Right lung (tissue), 5 donors: ENCODE measurements around the gene HEBP1. TPM values are rescaled to one million over a fixed set of nuclear protein-coding genes. Genes with fewer than 3 reads are reported as not detected.

ENCODE experiments used
- DNase-seq, 2 donors: peaks; one replicate each; pipeline ENCODE4 v3.0.0-alpha.2; 2013
- polyA plus RNA-seq, 5 donors: library from polyadenylated mRNA; unstranded; fragments of 120-200 nt; gene quantifications; one replicate each; pipeline versions ENCODE4 v1.2.1 to v1.2.3, GENCODE V29; 2013; ENCODE audit warnings: inconsistent platforms in 1 of 5, low replicate concordance in 1 of 5; ENCODE audit not compliant: insufficient read length in 5 of 5, insufficient read depth in 1 of 5

HEBP1 gene
- polyA plus RNA-seq, 5 donors, result 55.0 to 72.9 (median 63.6) TPM

- no peak for DNase-seq
Observed at GRCh38 chr12:12993367-12993766, 6.7 kb downstream of the HEBP1 start.

- DNase-seq, result peak; percentile 62 to 84
Observed at GRCh38 chr12:12992418-12993130, 7.5 kb downstream of the HEBP1 start.

- DNase-seq, result no peak
Observed at GRCh38 chr12:12990700-12991468, 9.2 kb downstream of the HEBP1 start.

GRCh38 chr12:12987421-12987820 is 12.6 kb downstream of the HEBP1 start:
- DNase-seq, result no peak

GRCh38 chr12:12986775-12987331 is 13.2 kb downstream of the HEBP1 start:
- no peak for DNase-seq

- DNase-seq, result no peak
Observed at GRCh38 chr12:12985817-12986408, 14.2 kb downstream of the HEBP1 start.

- DNase-seq, result no peak
Observed at GRCh38 chr12:12984149-12984548, 15.9 kb downstream of the HEBP1 start.

- DNase-seq, result no peak
Observed at GRCh38 chr12:12983420-12984035, 16.5 kb downstream of the HEBP1 start.

GRCh38 chr12:12982331-12982730 is 17.7 kb downstream of the HEBP1 start:
- DNase-seq, result no peak

- peak in 1 of 2 donors; percentile 27 for DNase-seq
Observed at GRCh38 chr12:12979731-12980259, 20.3 kb downstream of the HEBP1 start.

- DNase-seq, result no peak
Observed at GRCh38 chr12:12979126-12979525, 20.9 kb downstream of the HEBP1 start.

GRCh38 chr12:12977231-12977630 is 22.8 kb downstream of the HEBP1 start:
- DNase-seq, result no peak

GRCh38 chr12:12976366-12976765 is 23.7 kb downstream of the HEBP1 start:
- DNase-seq, result no peak

- no peak for DNase-seq
Observed at GRCh38 chr12:12975322-12976077, 24.6 kb downstream of the HEBP1 start.

GRCh38 chr12:12974211-12974610 is 25.9 kb downstream of the HEBP1 start:
- no peak for DNase-seq

- no peak for DNase-seq
Observed at GRCh38 chr12:12973019-12973418, 27.0 kb downstream of the HEBP1 start.

GRCh38 chr12:12965836-12966235 is 34.2 kb downstream of the HEBP1 start:
- no peak for DNase-seq

GRCh38 chr12:12964255-12964654 is 35.8 kb downstream of the HEBP1 start:
- DNase-seq, result no peak

GRCh38 chr12:12960639-12961209 is 39.3 kb downstream of the HEBP1 start:
- no peak for DNase-seq

- no peak for DNase-seq
Observed at GRCh38 chr12:12958886-12959285, 41.2 kb downstream of the HEBP1 start.
